Keratinocyte (primary cell): ENCODE results near the gene ZNF534. TPM values are rescaled to one million over a fixed set of nuclear protein-coding genes. Genes with fewer than 3 reads are reported as not detected.
"Not testable (repeated sequence)": the region's sequence is repeated elsewhere in the genome, so short reads cannot be mapped to it uniquely, and the experiment has no call there.

ENCODE experiments used
- DNase-seq: peaks from one replicate; pipeline ENCODE4 v3.0.0-alpha.2; 2011; ENCODE audit warnings: low read depth, missing footprints, low spot score
- FAIRE-seq: peaks from 2 replicates; lab custom pipeline; 2011; peaks lifted over from hg19 to GRCh38; lab: Jason Lieb, UNC
- H2AFZ ChIP-seq: 2 replicates; pipeline ENCODE4 v1.6.0; 2012; ENCODE audit warnings: low read length, control low read depth, inconsistent platforms; ENCODE audit not compliant: control insufficient read depth
- H3K27ac ChIP-seq: 2 replicates; pipeline ENCODE4 v1.5.1; 2011; ENCODE audit warnings: low read length; ENCODE audit not compliant: control insufficient read depth, insufficient read depth
- H3K27me3 ChIP-seq: 3 replicates; pipeline ENCODE4 v1.6.0; 2011; ENCODE audit warnings: low read length; ENCODE audit not compliant: control insufficient read depth, insufficient read depth; ENCODE audit errors: extremely low read depth
- H3K36me3 ChIP-seq, 2 experiments: 2 replicates in 1 of 2; 3 replicates in 1 of 2; pipeline ENCODE4 v1.5.1; 2011; ENCODE audit warnings: low read length in 2 of 2, mild to moderate bottlenecking in 1 of 2; ENCODE audit not compliant: control insufficient read depth in 2 of 2, insufficient read depth in 2 of 2; ENCODE audit errors: extremely low read depth in 1 of 2
- H3K4me1 ChIP-seq: 3 replicates; pipeline ENCODE4 v1.5.1; 2011; ENCODE audit warnings: low read length; ENCODE audit not compliant: control insufficient read depth, insufficient read depth; ENCODE audit errors: extremely low read depth
- H3K4me2 ChIP-seq: 3 replicates; pipeline ENCODE4 v1.6.0; 2011; ENCODE audit warnings: low read depth, low read length; ENCODE audit not compliant: control insufficient read depth, insufficient read depth; ENCODE audit errors: extremely low read depth
- H3K4me3 ChIP-seq, 3 experiments: fragments of 200-600 bp in 1 of 3; sonication (generic) in 1 of 3; 2 replicates in 2 of 3; 3 replicates in 1 of 3; pipeline ENCODE4 v1.5.1; 2011 to 2016; ENCODE audit warnings: low read length in 3 of 3, mild to moderate bottlenecking in 3 of 3, control low read depth in 2 of 3, inconsistent platforms in 1 of 3, low read depth in 1 of 3, mixed read lengths in 1 of 3, mixed run types in 1 of 3, moderate library complexity in 1 of 3; ENCODE audit not compliant: control insufficient read depth in 2 of 3, insufficient read depth in 2 of 3; ENCODE audit errors: extremely low read depth in 1 of 3
- H3K79me2 ChIP-seq: 2 replicates; pipeline ENCODE4 v1.6.0; 2012; ENCODE audit warnings: low read length; ENCODE audit not compliant: control insufficient read depth, insufficient read depth
- H3K9ac ChIP-seq: 3 replicates; pipeline ENCODE4 v1.6.0; 2011; ENCODE audit warnings: low read length; ENCODE audit not compliant: control insufficient read depth, insufficient read depth; ENCODE audit errors: extremely low read depth
- H3K9me1 ChIP-seq: 3 replicates; pipeline ENCODE4 v1.6.0; 2011; ENCODE audit warnings: low read length; ENCODE audit not compliant: control insufficient read depth, insufficient read depth; ENCODE audit errors: extremely low read depth
- H3K9me3 ChIP-seq: 2 replicates; pipeline ENCODE4 v1.5.1; 2012; ENCODE audit warnings: low read depth, low read length; ENCODE audit not compliant: control insufficient read depth
- H4K20me1 ChIP-seq: 3 replicates; pipeline ENCODE4 v1.6.0; 2011; ENCODE audit warnings: low read length; ENCODE audit not compliant: control insufficient read depth, insufficient read depth; ENCODE audit errors: extremely low read depth
- CTCF ChIP-seq, 3 experiments: IDR thresholded peaks in 1 of 3; conservative IDR thresholded peaks in 1 of 3; optimal IDR thresholded peaks in 1 of 3; 2 replicates in 2 of 3; 3 replicates in 1 of 3; pipeline versions ENCODE3 to v1.5.1; 2011; ENCODE audit warnings: low read length in 3 of 3, mild to moderate bottlenecking in 3 of 3, moderate library complexity in 2 of 3, control low read depth in 1 of 3, inconsistent platforms in 1 of 3; ENCODE audit not compliant: insufficient read depth in 2 of 3; ENCODE audit errors: extremely low read depth in 1 of 3
- EZH2 ChIP-seq: IDR thresholded peaks from one replicate; pipeline ENCODE4 v1.6.1; 2012; ENCODE audit warnings: inconsistent platforms, mild to moderate bottlenecking, low read length, moderate library complexity
- dilution Hi-C: fragments of 300-500 bp; cut with MboI; formaldehyde crosslinking; loops from one replicate; pipeline ENCODE4 v1.7.0; 2020; ENCODE audit warnings: low sequenced_read_pairs; ENCODE audit not compliant: extremely low pct_ligation_motif_present
- polyA plus RNA-seq, 5 experiments: library from polyadenylated mRNA; depleted of rRNA in 3 of 5; stranded (reverse) in 3 of 5; stranded (forward) in 1 of 5; unstranded in 1 of 5; fragments of >200 nt; gene quantifications; 1 replicate in 1 of 5; 2 replicates in 3 of 5; 3 replicates in 1 of 5; pipeline versions ENCODE4 v1.2.1 to v1.2.3, GENCODE V29; 2011 to 2012; ENCODE audit warnings: missing spikeins in 2 of 5, low read depth in 1 of 5, low replicate concordance in 1 of 5

Gene ZNF534
- polyA plus RNA-seq, 1 donor (not counting 4 experiments of a cell fraction or from before 2014, with no cell fraction given), result not detected

DNA sequence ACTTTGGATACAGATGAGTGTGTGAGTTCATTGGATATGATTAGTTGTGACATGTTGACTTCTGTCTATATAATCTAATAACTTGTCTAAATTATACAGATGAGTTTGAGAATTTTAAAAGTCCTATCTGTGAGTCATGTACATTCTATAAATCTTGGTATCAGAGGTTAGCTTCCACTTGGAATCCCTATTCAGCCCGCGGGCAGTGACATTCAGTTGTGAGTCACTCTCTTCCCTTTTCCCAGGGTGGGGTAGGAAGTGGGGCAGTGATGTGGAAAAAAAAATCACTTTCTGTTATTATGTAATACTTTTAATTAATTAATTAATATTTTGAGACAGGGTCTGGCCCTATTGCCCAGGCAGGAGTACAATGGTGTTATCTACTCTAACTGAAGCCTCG, 65.6 kb downstream of the ZNF534 start:
- Histone ChIP-seq H3K9me1 (no peaks in the 10 kb centered on the region), H3K9ac (no peak overlapping the region), H3K4me2 (no peak overlapping the region), H3K4me1 (no peaks in the 10 kb centered on the region), H2AFZ (no peak overlapping the region), H3K4me3 (no peak overlapping the region), H4K20me1 (no peaks in the 10 kb centered on the region), H3K79me2 (no peaks in the 10 kb centered on the region), H3K9me3 (peaks cover 4% of the 10 kb centered on the region), H3K27me3 (no peaks in the 10 kb centered on the region), H3K36me3 (no peaks in the 10 kb centered on the region), H3K27ac (no peak overlapping the region)
- no peak for TF ChIP-seq CTCF (optimal IDR thresholded peaks at IDR 0.05 in 1 of 3, IDR thresholded peaks at IDR 0.05 in 1 of 3, conservative IDR thresholded peaks at IDR 0.05 in 1 of 3; ENCODE audit: extremely low read depth in 1 of 3, insufficient read depth in 2 of 3, low read length in 3 of 3)
- FAIRE-seq (no peak), DNase-seq (no peak)
- dilution Hi-C loops, result no loop called here

DNA sequence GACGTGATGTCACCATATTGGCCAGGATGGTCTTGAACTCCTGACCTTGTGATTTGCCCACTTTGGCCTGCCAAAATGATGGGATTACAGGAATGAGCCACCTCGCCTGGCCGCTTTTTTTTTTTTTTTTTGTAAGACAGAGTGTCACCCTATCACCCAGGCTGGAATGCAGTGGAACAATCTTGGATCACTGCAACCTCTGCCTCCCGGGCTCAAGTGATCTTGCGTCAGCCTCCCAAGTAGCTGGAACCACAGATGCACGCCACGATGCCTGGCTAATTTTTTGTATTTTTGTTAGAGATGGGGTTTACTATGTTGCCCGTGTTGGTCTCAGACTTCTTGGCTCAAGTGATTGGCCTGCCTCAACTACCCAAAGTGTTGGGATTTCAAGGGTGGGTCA, 69.6 kb downstream of the ZNF534 start:
- H3K9me3 ChIP-seq, result peaks cover 2% of the 10 kb centered on the region
- H3K9me1 ChIP-seq, result no peaks in the 10 kb centered on the region
- TF ChIP-seq CTCF (optimal IDR thresholded peaks at IDR 0.05 in 1 of 3, IDR thresholded peaks at IDR 0.05 in 1 of 3, conservative IDR thresholded peaks at IDR 0.05 in 1 of 3; ENCODE audit: extremely low read depth in 1 of 3, insufficient read depth in 2 of 3, low read length in 3 of 3) (no peak), EZH2 (no peak)
- H3K9ac ChIP-seq, result no peak overlapping the region
- H3K4me3 ChIP-seq, result no peak overlapping the region
- no peaks in the 10 kb centered on the region for H3K4me1 ChIP-seq
- dilution Hi-C loops, result no loop called here
- H3K79me2 ChIP-seq, result no peaks in the 10 kb centered on the region
- H3K27me3 ChIP-seq, result no peaks in the 10 kb centered on the region
- H3K4me2 ChIP-seq, result no peak overlapping the region
- no peak overlapping the region for H2AFZ ChIP-seq
- FAIRE-seq (no peak), DNase-seq (no peak)
- no peaks in the 10 kb centered on the region for H3K36me3 ChIP-seq
- no peaks in the 10 kb centered on the region for H4K20me1 ChIP-seq
- no peak overlapping the region for H3K27ac ChIP-seq

GRCh38 chr19:52500474-52500873, 71.5 kb downstream of the ZNF534 start:
- H2AFZ ChIP-seq, FAIRE-seq, dilution Hi-C loops: not testable (repeated sequence)

DNA sequence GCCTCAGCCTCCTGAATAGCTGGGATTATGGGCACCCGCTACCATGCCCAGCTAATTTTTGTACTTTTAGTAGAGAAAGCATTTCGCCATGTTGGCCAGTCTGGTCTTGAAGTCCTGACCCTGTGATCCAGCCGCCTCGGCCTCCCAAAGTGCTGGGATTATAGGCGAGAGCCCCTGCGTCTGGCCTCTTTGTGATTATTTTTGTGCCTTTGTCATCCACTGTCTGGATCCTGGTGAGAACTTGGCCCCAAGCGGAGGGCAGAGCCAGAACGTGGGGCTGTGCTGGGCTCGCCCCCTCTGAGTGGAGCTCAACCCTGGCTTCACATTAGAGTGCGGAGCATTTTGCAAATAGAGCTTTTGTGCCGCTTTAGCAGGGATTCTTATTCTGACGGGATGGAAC, 72.0 kb downstream of the ZNF534 start:
- H3K4me1 ChIP-seq, H4K20me1 ChIP-seq, dilution Hi-C loops, H3K4me2 ChIP-seq, H3K27ac ChIP-seq, H3K9me1 ChIP-seq, DNase-seq, H3K4me3 ChIP-seq, H3K9ac ChIP-seq, H3K27me3 ChIP-seq, FAIRE-seq, H2AFZ ChIP-seq, H3K36me3 ChIP-seq, H3K9me3 ChIP-seq, H3K79me2 ChIP-seq: not testable (repeated sequence)

More at GRCh38 chr19:52500474-52500873, 71.5 kb downstream of the ZNF534 start:
- not testable (repeated sequence) for H3K4me3 ChIP-seq, H3K36me3 ChIP-seq, H4K20me1 ChIP-seq, H3K4me1 ChIP-seq, H3K27ac ChIP-seq, H3K9me3 ChIP-seq, DNase-seq, H3K9ac ChIP-seq, H3K27me3 ChIP-seq, H3K79me2 ChIP-seq, H3K9me1 ChIP-seq, H3K4me2 ChIP-seq
